AG09319 (cell line): ENCODE results near the gene PSME3.

Experiments
- DNase-seq: peaks from one replicate; pipeline ENCODE4 v3.0.0-alpha.2; 2010; ENCODE audit warnings: low read depth; ENCODE audit errors: extremely low read depth
- TF ChIP-seq, protein P1 (sequence below): IDR thresholded peaks from 2 replicates; pipeline ENCODE4 v1.5.1; 2011; ENCODE audit warnings: low read depth, mild to moderate bottlenecking, inconsistent platforms, low read length, moderate library complexity

Gene PSME3

DNA sequence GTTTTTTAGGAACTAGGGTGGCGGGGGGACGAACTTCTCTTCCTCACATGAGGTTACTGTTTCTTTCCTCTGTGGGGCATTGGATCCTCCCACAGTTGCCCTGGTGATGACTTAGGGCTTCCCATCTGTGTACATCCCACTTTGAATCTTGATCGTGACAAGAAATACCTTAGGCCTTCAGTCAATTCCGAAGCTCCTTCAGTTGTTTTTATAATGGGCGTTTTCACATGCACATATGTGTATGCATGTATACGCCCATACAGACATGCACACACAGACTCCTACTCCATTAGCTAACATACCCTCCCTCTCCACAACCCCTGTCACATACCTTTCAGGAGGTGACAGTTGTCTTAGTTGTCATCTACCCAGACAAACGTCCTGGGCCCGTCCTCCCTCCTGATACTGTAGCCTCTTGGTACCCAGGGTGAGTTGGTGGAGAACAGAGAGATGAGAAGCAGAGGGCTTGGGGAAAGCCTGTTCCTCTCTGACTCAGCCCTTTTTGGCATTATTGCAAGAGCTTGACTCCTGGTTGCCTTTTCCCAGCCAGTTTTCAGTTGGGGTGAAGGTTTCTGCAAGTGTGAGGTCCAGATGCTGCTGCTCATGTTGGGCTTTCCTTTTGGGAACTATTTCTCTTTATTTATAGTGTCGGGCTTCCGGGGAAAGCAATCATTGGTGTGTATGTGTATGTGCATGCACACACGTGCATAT, 8.9 kb downstream of the PSME3 start:
- DNase-seq: no peak
- TF ChIP-seq, protein P1, sequence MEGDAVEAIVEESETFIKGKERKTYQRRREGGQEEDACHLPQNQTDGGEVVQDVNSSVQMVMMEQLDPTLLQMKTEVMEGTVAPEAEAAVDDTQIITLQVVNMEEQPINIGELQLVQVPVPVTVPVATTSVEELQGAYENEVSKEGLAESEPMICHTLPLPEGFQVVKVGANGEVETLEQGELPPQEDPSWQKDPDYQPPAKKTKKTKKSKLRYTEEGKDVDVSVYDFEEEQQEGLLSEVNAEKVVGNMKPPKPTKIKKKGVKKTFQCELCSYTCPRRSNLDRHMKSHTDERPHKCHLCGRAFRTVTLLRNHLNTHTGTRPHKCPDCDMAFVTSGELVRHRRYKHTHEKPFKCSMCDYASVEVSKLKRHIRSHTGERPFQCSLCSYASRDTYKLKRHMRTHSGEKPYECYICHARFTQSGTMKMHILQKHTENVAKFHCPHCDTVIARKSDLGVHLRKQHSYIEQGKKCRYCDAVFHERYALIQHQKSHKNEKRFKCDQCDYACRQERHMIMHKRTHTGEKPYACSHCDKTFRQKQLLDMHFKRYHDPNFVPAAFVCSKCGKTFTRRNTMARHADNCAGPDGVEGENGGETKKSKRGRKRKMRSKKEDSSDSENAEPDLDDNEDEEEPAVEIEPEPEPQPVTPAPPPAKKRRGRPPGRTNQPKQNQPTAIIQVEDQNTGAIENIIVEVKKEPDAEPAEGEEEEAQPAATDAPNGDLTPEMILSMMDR: no peak

GRCh38 chr17:42843358-42843934, 10.2 kb downstream of the PSME3 start:
- peak; percentile 43 for DNase-seq
- TF ChIP-seq, protein P1: peak; percentile 100

DNA sequence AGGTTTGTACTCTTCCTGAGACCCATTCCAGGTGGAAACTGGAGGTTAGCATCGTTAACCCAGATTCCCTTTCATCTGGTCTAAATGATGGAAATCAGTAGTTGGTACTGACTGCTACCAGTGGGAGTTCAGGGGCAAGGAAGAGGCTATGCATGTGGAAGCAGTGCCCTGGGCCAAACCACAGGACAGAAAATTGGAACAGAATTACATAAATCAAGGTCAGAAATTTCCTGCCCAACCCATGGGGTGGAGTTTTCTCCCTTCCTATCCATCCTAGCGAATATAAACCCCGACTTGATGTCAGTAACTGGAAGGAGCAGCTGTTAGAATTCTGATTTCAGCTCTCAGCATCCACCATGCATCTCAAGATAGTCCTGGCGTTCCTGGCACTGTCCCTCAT, 11.1 kb downstream of the PSME3 start, which contains the start of gene AOC2:
TSS of gene AOC2 (plus strand) at position 310 of the 400 bp plus-strand sequence. CDS start at position 357, 47 bp downstream.
- no peak for DNase-seq
- TF ChIP-seq, protein P1: no peak

DNA sequence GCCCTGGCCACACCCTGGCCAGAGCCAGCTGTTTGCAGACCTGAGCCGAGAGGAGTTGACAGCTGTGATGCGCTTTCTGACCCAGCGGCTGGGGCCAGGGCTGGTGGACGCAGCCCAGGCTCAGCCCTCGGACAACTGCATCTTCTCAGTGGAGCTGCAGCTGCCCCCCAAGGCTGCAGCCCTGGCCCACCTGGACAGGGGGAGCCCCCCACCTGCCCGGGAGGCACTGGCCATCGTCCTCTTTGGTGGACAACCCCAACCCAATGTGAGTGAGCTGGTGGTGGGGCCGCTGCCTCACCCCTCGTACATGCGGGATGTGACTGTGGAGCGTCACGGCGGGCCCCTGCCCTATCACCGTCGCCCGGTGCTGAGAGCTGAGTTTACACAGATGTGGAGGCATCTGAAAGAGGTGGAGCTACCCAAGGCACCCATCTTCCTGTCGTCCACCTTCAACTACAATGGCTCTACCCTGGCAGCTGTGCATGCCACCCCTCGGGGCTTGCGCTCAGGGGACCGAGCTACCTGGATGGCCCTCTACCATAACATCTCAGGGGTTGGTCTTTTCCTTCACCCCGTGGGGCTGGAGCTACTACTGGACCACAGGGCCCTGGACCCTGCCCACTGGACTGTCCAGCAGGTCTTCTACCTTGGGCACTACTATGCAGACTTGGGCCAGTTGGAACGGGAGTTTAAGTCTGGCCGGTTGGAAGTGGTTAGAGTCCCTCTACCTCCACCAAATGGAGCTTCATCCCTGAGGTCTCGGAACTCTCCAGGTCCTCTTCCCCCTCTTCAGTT, 11.8 kb downstream of the PSME3 start:
- TF ChIP-seq, protein P1: no peak
- no peak for DNase-seq

DNA sequence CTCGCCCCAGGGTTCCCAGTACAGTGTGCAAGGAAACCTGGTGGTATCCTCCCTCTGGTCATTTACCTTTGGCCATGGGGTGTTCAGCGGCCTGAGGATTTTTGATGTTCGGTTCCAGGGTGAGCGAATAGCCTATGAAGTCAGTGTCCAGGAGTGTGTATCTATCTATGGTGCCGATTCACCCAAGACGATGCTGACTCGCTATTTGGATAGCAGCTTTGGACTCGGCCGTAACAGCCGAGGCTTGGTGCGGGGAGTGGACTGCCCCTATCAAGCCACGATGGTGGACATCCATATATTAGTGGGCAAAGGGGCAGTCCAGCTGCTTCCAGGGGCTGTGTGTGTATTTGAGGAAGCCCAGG, 12.3 kb downstream of the PSME3 start:
- DNase-seq: no peak
- TF ChIP-seq, protein P1: no peak

- no peak for DNase-seq
- TF ChIP-seq, protein P1: no peak
Observed at GRCh38 chr17:42845918-42846593, 12.9 kb downstream of the PSME3 start.
